Gastrocnemius medialis (tissue), 4 donors: ENCODE results near the gene KIRREL3. TPM values are rescaled to one million over a fixed set of nuclear protein-coding genes. Genes with fewer than 3 reads are reported as not detected.

Experiments used
- ATAC-seq, 2 donors: fragments of 150-250 bp; one replicate each; pipeline ENCODE4 v1.9.1; 2016
- DNase-seq, 2 donors: peaks; one replicate each; pipeline ENCODE4 v3.0.0-alpha.2; 2019
- H3K27ac ChIP-seq, 4 donors: fragments of 200-600 bp; sonication (generic); 1 replicate in 1 of 4; 2 replicates in 3 of 4; pipeline ENCODE4 v1.5.1; 2016 to 2018; ENCODE audit warnings: mild to moderate bottlenecking in 2 of 4, moderate library complexity in 1 of 4
- H3K27me3 ChIP-seq, 3 donors: fragments of 200-600 bp; sonication (generic) in 2 of 3; 1 replicate in 1 of 3; 2 replicates in 2 of 3; pipeline versions ENCODE4 v1.5.1 to v1.6.0; 2016 to 2019; ENCODE audit warnings: mild to moderate bottlenecking in 1 of 3, moderate library complexity in 1 of 3
- H3K36me3 ChIP-seq, 2 donors: fragments of 200-600 bp; sonication (generic) in 1 of 2; one replicate each; pipeline ENCODE4 v1.5.1; 2017 to 2018
- H3K4me1 ChIP-seq, 2 donors: fragments of 200-600 bp; sonication (generic) in 1 of 2; one replicate each; pipeline ENCODE4 v1.5.1; 2016 to 2017; ENCODE audit warnings: mild to moderate bottlenecking in 2 of 2
- H3K4me3 ChIP-seq, 4 donors: fragments of 200-600 bp; sonication (generic) in 3 of 4; 1 replicate in 1 of 4; 2 replicates in 3 of 4; pipeline ENCODE4 v1.5.1; 2016 to 2019; ENCODE audit warnings: mild to moderate bottlenecking in 2 of 4
- H3K9me3 ChIP-seq, 3 donors: fragments of 200-600 bp; sonication (generic) in 2 of 3; 1 replicate in 1 of 3; 2 replicates in 2 of 3; pipeline ENCODE4 v1.5.1; 2016 to 2019
- CTCF ChIP-seq, 5 experiments: fragments of 450-650 bp in 3 of 5; fragments of 200-600 bp in 2 of 5; sonication (generic) in 2 of 5; IDR thresholded peaks in 4 of 5; conservative IDR thresholded peaks in 1 of 5; 1 replicate in 4 of 5; 2 replicates in 1 of 5; pipeline ENCODE4 v1.5.1; 2016 to 2019; ENCODE audit warnings: antibody characterized with exemption in 5 of 5, mild to moderate bottlenecking in 3 of 5, moderate library complexity in 3 of 5
- POLR2A ChIP-seq, 2 donors: fragments of 450-650 bp; IDR thresholded peaks; one replicate each; pipeline ENCODE4 v1.6.1; 2017; ENCODE audit warnings: antibody characterized with exemption in 2 of 2, mild to moderate bottlenecking in 2 of 2, moderate library complexity in 2 of 2
- in situ Hi-C, 4 donors: fragments of 200-750 bp; cut with MboI; loops; one replicate each; pipeline versions ENCODE4 v1.15.0 to v1.8.0; 2017; ENCODE audit warnings: low sequenced_read_pairs in 4 of 4
- intact Hi-C: fragments of 100-400 bp; cut with DNase I; formaldehyde crosslinking; loops from one replicate; pipeline ENCODE4 v1.15.1; 2023; ENCODE audit warnings: low total_unique reads
- total RNA-seq, 4 donors: library from RNA; depleted of rRNA; stranded (reverse); fragments of >200 nt; gene quantifications; one replicate each; pipeline versions ENCODE4 v1.1.0 to v1.2.3, GENCODE V29; 2016

KIRREL3 gene
- total RNA-seq, 4 donors from 2014 or later = 0.10 TPM; not detected in 3

- intact Hi-C loops (no loop called here), in situ Hi-C loops (no loop called here)
- TF ChIP-seq CTCF (IDR thresholded peaks at IDR 0.05 in 4 of 5, conservative IDR thresholded peaks at IDR 0.05 in 1 of 5) (no peak), POLR2A (IDR thresholded peaks at IDR 0.05) (no peak)
- Histone ChIP-seq H3K4me3 (no peak overlapping the region), H3K27ac (no peak overlapping the region), H3K9me3 (no peaks in the 10 kb centered on the region), H3K4me1 (no peaks in the 10 kb centered on the region), H3K27me3 (no peaks in the 10 kb centered on the region), H3K36me3 (no peaks in the 10 kb centered on the region)
- DNase-seq (no peak), ATAC-seq (no peak)
Measured at GRCh38 chr11:126829716-126830115, 170.9 kb downstream of the KIRREL3 start.

- ATAC-seq = no peak
- TF ChIP-seq CTCF (IDR thresholded peaks at IDR 0.05 in 4 of 5, conservative IDR thresholded peaks at IDR 0.05 in 1 of 5) (no peak), POLR2A (IDR thresholded peaks at IDR 0.05) (no peak)
- Histone ChIP-seq H3K36me3 (no peaks in the 10 kb centered on the region), H3K4me1 (no peaks in the 10 kb centered on the region), H3K4me3 (no peak overlapping the region), H3K9me3 (no peaks in the 10 kb centered on the region), H3K27ac (no peak overlapping the region), H3K27me3 (no peaks in the 10 kb centered on the region)
- in situ Hi-C loops (no loop called here), intact Hi-C loops (no loop called here)
- no peak for DNase-seq
Measured at GRCh38 chr11:126824035-126824607, 176.4 kb downstream of the KIRREL3 start.

- no peaks in the 10 kb centered on the region for H3K36me3 ChIP-seq
- H3K4me3 ChIP-seq = no peak overlapping the region
- in situ Hi-C loops (no loop called here), intact Hi-C loops (no loop called here)
- H3K9me3 ChIP-seq = no peaks in the 10 kb centered on the region
- no peak for ATAC-seq
- no peaks in the 10 kb centered on the region for H3K4me1 ChIP-seq
- no peak for DNase-seq
- no peak for TF ChIP-seq POLR2A (IDR thresholded peaks at IDR 0.05)
- H3K27me3 ChIP-seq = no peaks in the 10 kb centered on the region
- H3K27ac ChIP-seq = no peak overlapping the region
Measured at GRCh38 chr11:126823274-126823673, 177.3 kb downstream of the KIRREL3 start.

- intact Hi-C loops = no loop called here
- ATAC-seq = no peak
- TF ChIP-seq CTCF (IDR thresholded peaks at IDR 0.05 in 4 of 5, conservative IDR thresholded peaks at IDR 0.05 in 1 of 5) = no peak
- no peak for TF ChIP-seq POLR2A (IDR thresholded peaks at IDR 0.05)
- Histone ChIP-seq H3K27ac (no peak overlapping the region), H3K36me3 (no peaks in the 10 kb centered on the region), H3K9me3 (no peaks in the 10 kb centered on the region), H3K4me3 (no peak overlapping the region), H3K27me3 (no peaks in the 10 kb centered on the region), H3K4me1 (no peaks in the 10 kb centered on the region)
- in situ Hi-C loops = no loop called here
- DNase-seq = no peak
Measured at GRCh38 chr11:126821827-126822226, 178.7 kb downstream of the KIRREL3 start.

GRCh38 chr11:126819194-126819593, 181.4 kb downstream of the KIRREL3 start:
- Histone ChIP-seq H3K36me3 (no peaks in the 10 kb centered on the region), H3K27ac (no peak overlapping the region), H3K4me1 (no peaks in the 10 kb centered on the region), H3K9me3 (no peaks in the 10 kb centered on the region), H3K4me3 (no peak overlapping the region), H3K27me3 (no peaks in the 10 kb centered on the region)
- in situ Hi-C loops (no loop called here), intact Hi-C loops (no loop called here)
- ATAC-seq (no peak), DNase-seq (no peak)
- TF ChIP-seq POLR2A (IDR thresholded peaks at IDR 0.05) (no peak), CTCF (IDR thresholded peaks at IDR 0.05 in 4 of 5, conservative IDR thresholded peaks at IDR 0.05 in 1 of 5) (no peak)
